HG02588 (cell line): ENCODE results near the gene POLR2F.

Experiments used
- ATAC-seq: cut with Tn5 transposase; IDR thresholded peaks from one replicate; pipeline ENCODE4 v1.9.1; 2021; ENCODE audit warnings: mild to moderate bottlenecking, moderate library complexity; ENCODE audit not compliant: unreplicated experiment

Gene POLR2F

DNA sequence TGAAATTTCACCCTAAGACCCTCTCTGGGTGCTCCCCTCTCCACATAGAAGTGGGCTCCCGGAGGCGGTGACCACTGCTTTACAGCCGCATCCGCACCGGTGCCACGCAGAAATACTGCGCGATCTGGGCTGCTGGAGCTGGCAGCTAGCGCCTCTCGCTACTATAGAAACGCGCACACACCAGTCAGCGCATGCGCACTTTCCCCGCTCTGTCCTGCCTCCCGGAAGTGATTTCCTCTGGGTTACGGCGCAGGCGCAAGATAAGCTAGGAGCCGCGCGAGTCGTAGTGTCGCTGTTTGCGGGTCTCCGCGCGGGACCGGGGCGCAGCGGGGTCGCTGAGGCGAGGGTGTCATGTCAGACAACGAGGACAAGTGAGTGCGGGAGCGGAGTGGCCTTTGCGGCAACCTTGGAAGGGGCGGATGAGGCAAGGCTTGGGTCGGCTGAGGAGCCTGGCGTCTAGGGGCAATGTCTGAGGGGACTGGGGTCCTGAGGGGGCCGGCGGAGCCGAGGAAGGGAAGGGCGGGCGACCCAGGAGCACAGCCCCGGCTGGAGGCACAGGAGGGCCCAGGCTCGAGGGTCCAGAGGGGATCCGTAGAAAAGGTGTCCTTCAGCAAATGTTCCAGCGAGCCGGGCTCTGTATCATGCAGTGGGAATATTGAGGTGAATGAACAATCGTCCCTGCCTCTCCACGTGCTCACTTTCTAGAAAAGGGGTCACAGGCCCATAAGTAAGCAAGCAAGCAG is at the start of gene POLR2F, which contains the start of gene C22orf23:
Gene POLR2F, plus strand, starts transcription at position 263 of the 743 bp plus-strand sequence. Its CDS starts 89 bp downstream, at position 352.
Gene C22orf23, minus strand, starts transcription at position 165 of the 743 bp plus-strand sequence. CDS start 452 bp downstream, outside the sequence.
- ATAC-seq, result peak; percentile 92

GRCh38 chr22:37904572-37905533 is 48.6 kb upstream of the POLR2F start:
- no peak for ATAC-seq

- ATAC-seq, result peak; percentile 72
These were observed 47.8 kb upstream of the POLR2F start, which contains the start of gene MICALL1 for GRCh38 chr22:37905534-37906363. MICALL1 (plus strand) TSS chr22:37906297; CDS start chr22:37906423, 126 bp downstream.

GRCh38 chr22:37906364-37907008 is 47.0 kb upstream of the POLR2F start:
- ATAC-seq, result peak; percentile 30

DNA sequence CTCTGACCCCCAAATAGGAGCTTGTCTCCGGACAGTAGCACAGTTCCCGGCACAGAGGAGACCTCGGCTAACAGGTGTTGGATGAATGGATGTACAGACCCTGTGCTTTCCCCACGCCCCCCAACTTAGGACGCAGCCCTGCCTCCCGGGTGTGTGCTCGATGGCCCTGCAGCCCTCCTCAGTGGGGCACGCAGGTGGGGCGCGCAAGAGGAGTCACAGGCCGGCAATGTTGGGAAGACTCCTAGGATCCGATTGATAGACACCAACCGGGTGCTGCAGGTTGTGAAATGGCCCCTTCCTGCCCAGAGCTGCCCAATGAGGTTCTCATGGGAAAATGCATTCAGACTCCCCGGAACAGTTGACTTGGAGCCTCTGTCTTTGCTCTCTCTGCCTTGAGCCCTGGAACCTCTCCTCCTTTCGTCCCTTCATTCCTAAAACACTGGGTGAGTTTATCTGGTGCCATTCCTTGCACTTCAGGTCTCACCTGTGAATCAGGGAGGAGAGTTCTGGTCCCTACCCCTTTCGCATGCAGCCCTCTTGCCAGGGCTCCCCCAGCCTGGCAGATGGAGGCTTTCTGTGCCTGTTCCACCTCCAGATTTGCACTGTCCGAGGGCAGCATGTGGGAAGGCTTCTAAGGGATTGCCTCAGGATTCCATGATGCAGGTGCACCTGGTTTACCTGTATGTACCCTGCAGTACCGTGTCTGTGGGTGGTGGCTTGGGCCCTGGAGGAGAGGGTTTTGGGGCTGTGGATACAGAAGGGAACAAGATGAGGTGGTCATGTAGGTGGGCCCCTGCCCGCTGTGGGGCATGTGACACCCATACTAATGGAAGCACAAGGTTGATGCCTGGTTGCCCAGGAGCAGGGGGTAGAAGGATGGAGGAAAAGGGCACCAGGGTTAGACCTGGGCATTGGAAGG is 46.2 kb upstream of the POLR2F start:
- no peak for ATAC-seq

DNA sequence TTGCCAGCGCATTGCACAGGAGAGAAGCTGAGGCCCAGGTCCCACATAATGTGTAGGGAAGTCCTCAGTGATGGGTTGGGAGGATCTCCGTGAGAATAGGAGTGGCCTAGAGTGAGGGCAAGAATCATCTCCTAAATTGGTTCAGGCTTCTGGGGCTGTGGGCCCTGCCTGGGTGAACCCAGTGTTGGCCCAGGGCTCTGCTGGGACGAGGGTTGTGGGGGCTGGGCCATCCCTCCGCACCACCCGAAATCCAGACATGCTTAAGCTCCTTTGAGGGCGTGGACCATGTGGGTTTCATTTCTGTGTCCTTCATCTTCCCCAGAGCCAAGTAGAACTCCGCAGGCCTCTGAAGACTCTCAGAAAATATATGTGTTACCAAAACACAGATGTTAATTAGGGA is 43.7 kb upstream of the POLR2F start:
- ATAC-seq, result no peak

DNA sequence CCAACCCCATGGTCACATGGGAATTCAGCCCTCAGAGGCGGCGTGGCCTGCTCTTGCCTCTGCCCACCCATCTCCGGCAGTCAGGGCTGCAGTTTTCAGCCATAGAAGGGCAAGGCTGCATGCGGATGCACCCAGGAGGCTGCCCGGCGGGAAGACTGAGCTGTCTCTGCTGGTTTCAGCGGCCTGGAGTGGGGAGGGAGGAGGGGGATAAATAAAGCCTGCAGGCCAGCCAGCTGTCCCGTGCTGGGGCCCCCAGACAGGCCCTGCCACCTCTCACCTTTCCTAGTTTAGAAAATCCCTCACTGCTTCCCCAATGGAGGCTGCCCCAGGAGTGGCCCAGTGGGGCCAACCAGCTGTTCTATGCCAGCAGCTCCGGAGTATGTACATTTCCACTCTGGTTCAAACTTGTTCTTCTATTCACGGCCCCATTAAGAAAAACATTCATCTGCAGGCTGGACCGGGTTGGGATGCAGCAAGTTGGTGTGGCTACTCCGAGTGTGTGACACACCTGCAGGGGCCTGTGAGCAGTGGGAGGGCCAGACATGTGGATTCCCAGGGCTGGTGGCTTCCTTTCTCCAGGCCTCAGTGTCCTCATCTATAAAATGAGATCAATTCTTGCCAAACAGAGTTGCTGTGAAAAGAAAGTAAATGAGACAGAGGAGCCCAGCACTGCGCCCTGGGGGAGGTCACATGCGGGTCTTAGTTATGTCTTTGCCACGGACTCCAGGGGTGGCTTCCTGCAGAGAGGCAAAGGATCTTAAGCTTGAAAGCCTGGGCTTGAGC is 42.4 kb upstream of the POLR2F start:
- no peak for ATAC-seq

DNA sequence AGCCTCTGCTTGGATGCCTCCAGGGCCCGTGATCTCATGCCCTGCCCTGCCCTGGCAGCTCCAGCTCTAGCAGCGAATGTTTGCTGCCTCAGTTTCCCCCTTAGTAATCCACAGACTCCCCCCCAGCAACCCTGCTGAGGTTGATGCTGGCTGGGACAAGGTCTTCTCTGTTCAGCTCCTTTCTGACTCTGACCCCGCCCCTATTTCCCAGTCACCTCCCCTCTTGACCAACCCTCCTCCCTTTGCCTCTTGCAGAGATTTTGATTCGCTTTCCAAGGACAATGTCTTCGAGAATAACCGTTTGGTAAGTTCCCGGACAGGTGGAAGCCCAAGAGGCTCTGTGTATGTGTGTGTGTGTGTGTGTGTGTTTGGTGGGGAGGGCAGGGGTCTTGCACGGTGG is 41.8 kb upstream of the POLR2F start:
- ATAC-seq, result no peak

DNA sequence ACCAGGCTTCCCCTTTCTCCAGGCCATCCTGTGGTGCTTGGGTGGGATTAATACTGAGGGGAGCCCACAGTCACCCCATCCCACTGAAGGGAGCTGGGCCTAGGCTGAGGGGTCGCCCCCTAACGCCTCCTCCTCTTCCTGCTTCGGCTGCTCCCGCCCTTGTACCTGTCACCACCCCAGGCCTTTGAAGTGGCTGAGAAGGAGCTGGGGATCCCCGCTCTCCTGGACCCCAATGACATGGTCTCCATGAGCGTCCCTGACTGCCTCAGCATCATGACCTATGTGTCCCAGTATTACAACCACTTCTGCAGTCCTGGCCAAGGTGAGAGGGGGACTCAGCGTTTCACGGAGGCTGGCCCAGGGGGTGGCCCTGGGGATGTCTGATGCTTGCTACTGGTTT is 41.3 kb upstream of the POLR2F start:
- ATAC-seq, result no peak

DNA sequence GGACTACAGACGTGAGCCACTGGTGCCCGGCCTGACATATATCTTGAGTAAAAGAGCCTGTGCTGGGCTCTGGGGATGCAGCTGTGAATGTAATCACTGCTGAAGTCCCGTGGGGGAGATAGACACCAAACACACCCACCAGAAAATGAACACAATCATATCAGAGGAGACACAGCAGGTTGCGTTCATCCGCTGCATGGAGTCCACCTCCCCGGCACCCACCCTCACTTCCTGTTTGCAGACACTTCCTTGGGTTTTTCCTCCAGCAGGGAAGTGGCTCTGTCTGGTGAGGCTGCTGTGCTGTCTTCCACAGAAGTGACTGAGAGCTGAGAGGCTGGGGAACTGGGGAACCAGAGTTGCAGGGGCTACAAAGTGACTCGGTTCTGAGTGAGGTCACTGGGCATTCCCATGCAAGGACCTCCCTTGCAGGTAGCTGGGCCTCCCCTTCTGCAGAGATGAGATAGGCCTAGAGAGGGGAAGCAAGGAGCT is 40.2 kb upstream of the POLR2F start:
- ATAC-seq, result no peak

DNA sequence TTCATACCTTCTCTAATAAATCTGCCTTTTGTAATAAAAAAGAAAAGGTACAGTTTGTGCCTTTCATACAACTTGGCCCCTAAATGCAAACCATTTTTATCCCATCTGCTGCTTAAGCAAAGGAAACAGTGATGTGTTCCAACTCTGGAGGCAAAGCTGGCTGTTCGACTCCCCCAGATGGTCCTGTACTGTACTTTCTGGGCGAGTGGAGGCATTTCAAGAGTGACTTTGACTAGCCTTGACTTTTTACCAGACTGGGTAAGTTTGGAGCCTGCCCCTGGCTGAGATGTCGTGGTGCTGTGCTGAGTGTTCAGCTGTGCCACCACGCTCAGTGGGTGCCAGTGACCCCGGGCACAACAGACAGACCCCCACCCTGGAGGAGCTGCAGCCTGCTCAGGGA is 37.2 kb upstream of the POLR2F start:
- ATAC-seq, result no peak

- no peak for ATAC-seq
These were observed 35.5 kb upstream of the POLR2F start for GRCh38 chr22:37917874-37918548.

GRCh38 chr22:37918580-37919270 is 34.8 kb upstream of the POLR2F start:
- no peak for ATAC-seq

DNA sequence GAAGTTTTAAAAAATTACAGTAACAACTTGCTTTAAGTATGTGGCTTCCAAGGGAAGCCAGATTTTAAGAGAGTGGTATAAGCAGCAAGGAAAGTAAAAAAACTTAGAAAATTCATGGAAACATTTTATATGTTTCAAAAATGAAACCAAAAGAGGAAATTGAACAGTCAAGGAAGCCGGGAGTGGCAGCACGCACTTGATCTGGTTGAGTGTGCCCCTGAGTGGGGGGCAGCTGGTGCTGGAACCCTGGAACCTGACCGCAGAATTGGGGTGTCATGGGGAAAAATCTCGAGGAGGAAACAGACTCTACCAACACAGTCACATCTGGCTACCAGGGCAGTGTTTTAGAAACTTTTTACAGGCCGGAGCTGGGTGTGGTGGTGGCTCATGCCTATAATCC is 33.4 kb upstream of the POLR2F start:
- ATAC-seq, result no peak

DNA sequence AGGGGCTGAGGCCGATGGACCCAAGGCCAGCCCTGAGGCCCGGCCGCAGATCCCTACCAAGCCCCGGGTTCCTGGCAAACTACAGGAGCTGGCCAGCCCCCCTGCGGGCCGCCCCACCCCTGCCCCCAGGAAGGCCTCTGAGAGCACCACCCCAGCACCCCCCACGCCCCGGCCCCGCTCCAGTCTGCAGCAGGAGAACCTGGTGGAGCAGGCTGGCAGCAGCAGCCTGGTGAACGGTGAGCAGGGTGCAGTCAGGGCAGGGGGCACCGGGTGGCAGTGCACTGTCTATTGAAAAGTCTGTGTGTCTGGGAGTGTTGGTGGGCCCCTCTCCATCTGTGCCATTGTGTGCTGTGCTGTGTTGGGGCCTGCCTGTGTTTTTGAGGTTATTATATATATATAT is 31.3 kb upstream of the POLR2F start:
- ATAC-seq, result no peak

GRCh38 chr22:37923927-37924326 is 29.6 kb upstream of the POLR2F start:
- ATAC-seq, result no peak
